ENCODE data around the gene MRPL19. TPM values are rescaled to one million over a fixed set of nuclear protein-coding genes. Genes with fewer than 3 reads are reported as not detected.

Gene MRPL19
- polyA plus RNA-seq, 1 experiment: 13.9 TPM

DNA sequence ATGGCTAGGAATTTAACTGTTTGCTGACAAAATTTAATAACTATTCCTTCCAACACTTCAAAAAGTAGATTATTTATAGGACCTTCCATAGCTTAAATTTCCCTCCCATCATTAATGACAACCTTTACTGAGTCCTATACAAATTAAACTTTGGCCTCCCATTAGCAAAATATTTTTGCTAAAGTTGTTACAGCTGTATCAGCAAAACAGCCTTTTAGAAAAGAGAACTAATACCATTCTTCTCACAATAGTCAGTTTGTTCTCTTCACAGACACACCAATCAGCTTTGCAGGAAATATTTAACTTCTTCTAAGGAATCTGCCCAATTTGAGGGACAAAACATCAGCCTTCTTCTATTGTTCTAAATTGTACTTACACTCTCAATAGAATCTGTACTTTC is 76.1 kb downstream of the MRPL19 start:
- no peaks in the 10 kb centered on the region for H3K36me3 ChIP-seq (ENCODE audit: control insufficient read depth, insufficient read depth, low read length)
- ChIA-PET CTCF (interaction anchor here (1.3 kb wide), 1 partner anchor 8 kb away, joined by 3 read pairs; no protein-coding TSS in a partner anchor), POLR2A (no interaction called here)

DNA sequence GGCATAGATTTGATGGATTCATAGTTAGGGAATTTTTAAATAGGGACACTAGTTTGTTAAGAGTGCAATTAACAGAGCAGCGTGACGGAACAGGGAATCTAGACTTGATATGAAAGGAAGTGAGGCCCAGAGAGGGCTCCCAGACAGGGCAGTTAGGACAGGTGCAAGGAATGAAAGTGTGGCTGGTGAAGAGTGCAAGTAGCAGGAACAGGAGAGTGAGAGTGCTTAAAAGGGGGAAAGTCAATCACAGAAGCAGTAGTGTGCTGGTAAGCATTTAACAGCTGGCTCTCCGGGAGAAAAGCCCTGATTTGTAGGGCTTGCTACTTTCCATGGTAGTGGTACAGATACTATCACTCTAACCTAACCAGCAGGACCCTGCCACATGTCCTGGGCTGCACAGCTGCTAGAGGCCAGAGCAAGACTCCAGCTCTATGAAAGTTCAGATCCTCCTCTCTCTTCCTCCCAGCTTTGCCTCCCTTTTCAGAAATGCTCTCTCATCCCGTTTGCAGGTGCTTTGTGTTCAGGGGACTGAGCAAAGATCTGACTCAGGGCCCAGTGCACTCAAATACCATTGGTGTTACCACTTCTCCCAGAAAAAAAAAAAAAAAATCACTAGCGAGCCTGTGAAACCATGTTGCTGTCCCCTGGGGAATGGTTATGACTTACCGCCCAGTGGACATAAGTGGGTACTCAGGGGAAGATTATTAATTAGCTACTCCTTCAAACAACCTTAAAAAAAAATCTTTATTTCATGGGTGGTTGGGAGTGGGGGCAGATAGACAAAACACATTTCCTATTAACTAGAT is 82.2 kb downstream of the MRPL19 start:
- ChIA-PET CTCF (no interaction called here), POLR2A (no interaction called here)
- H3K36me3 ChIP-seq (ENCODE audit: control insufficient read depth, insufficient read depth, low read length): no peaks in the 10 kb centered on the region
- no peak overlapping the region for H3K4me3 ChIP-seq (ENCODE audit: low read depth, low read length)
- peaks cover 4% of the 10 kb centered on the region; the same call in 1 of the 2 replicates for H3K27me3 ChIP-seq (ENCODE audit: control insufficient read depth, insufficient read depth, low read length)
- no peak for DNase-seq (ENCODE audit: low read depth)
- TF ChIP-seq, protein P1, sequence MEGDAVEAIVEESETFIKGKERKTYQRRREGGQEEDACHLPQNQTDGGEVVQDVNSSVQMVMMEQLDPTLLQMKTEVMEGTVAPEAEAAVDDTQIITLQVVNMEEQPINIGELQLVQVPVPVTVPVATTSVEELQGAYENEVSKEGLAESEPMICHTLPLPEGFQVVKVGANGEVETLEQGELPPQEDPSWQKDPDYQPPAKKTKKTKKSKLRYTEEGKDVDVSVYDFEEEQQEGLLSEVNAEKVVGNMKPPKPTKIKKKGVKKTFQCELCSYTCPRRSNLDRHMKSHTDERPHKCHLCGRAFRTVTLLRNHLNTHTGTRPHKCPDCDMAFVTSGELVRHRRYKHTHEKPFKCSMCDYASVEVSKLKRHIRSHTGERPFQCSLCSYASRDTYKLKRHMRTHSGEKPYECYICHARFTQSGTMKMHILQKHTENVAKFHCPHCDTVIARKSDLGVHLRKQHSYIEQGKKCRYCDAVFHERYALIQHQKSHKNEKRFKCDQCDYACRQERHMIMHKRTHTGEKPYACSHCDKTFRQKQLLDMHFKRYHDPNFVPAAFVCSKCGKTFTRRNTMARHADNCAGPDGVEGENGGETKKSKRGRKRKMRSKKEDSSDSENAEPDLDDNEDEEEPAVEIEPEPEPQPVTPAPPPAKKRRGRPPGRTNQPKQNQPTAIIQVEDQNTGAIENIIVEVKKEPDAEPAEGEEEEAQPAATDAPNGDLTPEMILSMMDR (IDR thresholded peaks at IDR 0.05; ENCODE audit: insufficient read depth, low read depth, low read length): no peak

More for the DNA sequence above, 76.1 kb downstream of the MRPL19 start:
- peaks cover 6% of the 10 kb centered on the region for H3K27me3 ChIP-seq (ENCODE audit: control insufficient read depth, insufficient read depth, low read length)
- DNase-seq (ENCODE audit: low read depth): no peak
- H3K4me3 ChIP-seq (ENCODE audit: low read depth, low read length): no peak overlapping the region
- TF ChIP-seq, protein P1 (IDR thresholded peaks at IDR 0.05; ENCODE audit: insufficient read depth, low read depth, low read length): no peak

DNA sequence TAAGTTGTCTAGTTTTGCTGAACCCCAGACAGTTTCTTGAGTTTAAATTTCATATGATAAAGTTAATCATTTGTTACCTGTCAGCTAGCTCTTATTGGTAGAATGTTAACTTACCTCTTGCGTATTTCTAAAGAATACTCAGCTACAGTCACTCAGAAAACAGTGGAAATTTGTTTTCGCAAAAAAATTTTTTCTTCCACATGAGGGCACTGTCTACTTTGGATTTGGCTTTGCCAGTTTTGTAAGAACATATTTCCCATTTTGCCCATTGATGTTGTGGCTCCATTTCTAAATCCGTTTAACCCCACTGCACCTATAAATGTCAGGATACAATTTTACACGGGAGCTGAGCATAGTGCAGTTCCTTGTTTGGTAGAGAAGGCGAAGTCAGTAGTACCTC is 83.3 kb downstream of the MRPL19 start:
- Histone ChIP-seq H3K27me3 (ENCODE audit: control insufficient read depth, insufficient read depth, low read length) (peaks cover 4% of the 10 kb centered on the region; the same call in 1 of the 2 replicates), H3K36me3 (ENCODE audit: control insufficient read depth, insufficient read depth, low read length) (no peaks in the 10 kb centered on the region), H3K4me3 (ENCODE audit: low read depth, low read length) (no peak overlapping the region)
- no peak for DNase-seq (ENCODE audit: low read depth)
- TF ChIP-seq, protein P1 (IDR thresholded peaks at IDR 0.05; ENCODE audit: insufficient read depth, low read depth, low read length): peak; percentile 23
- ChIA-PET POLR2A (no interaction called here), CTCF (interaction anchor here (1.0 kb wide), 1 partner anchor 8 kb away, joined by 3 read pairs; no protein-coding TSS in a partner anchor)

DNA sequence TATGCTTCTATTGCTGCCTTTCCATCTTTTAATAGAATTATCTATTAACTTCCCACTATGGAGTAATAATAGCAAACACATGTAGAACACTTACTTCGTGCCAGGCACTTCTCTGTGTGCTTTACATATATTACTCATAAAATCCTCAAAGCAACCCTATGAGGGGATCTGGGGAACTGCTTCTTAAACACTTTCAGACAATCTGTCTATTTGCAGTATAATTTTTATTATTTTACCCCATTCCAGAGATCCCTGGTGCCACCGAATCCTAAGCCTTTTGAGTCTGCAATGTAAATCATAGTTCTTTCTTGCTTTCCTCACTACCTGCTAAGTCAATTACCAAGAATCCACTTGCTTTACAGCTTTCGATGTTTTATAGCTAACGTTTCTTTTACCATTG is 89.7 kb downstream of the MRPL19 start:
- no peak for DNase-seq (ENCODE audit: low read depth)
- POLR2A ChIA-PET: no interaction called here
- H3K36me3 ChIP-seq (ENCODE audit: control insufficient read depth, insufficient read depth, low read length): no peaks in the 10 kb centered on the region
- CTCF ChIA-PET: no interaction called here
- H3K4me3 ChIP-seq (ENCODE audit: low read depth, low read length): no peak overlapping the region
- TF ChIP-seq, protein P1 (IDR thresholded peaks at IDR 0.05; ENCODE audit: insufficient read depth, low read depth, low read length): no peak
- H3K27me3 ChIP-seq (ENCODE audit: control insufficient read depth, insufficient read depth, low read length): no peaks in the 10 kb centered on the region

DNA sequence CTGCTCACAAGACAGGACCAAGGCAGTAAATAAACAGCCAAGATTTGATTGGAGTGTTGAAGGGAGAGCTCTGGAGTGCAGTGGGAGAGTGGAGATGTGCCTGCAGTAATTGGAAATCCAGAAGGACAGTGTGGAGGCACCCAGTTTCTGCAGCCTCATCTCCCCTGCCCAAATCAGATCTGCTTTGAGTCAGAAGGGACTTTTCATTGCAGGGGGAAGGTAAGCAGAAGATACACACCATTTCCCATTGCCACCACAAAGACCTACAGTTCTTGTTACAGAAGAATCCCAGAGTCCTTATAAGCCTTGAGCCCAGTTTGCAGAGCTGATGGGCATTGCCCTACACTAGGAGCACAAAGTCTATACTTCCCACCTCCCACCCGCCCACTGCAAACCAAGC is 91.4 kb downstream of the MRPL19 start:
- Histone ChIP-seq H3K4me3 (ENCODE audit: low read depth, low read length) (no peak overlapping the region), H3K36me3 (ENCODE audit: control insufficient read depth, insufficient read depth, low read length) (no peaks in the 10 kb centered on the region), H3K27me3 (ENCODE audit: control insufficient read depth, insufficient read depth, low read length) (no peaks in the 10 kb centered on the region)
- CTCF ChIA-PET: no interaction called here
- TF ChIP-seq, protein P1 (IDR thresholded peaks at IDR 0.05; ENCODE audit: insufficient read depth, low read depth, low read length): no peak
- no peak for DNase-seq (ENCODE audit: low read depth)
- POLR2A ChIA-PET: no interaction called here

Small RNA genes within 50 kb of the gene (small RNA-seq; reads per million reads assigned to genes)
- not detected for gene RF00012 (ENCODE audit: insufficient read length, low read depth, low replicate concordance)

Other genes starting within 250 kb of the MRPL19 start
- 30.2 and 41.0 TPM in 2 replicates for gene EVA1A, start 85.8 kb upstream of the MRPL19 start, polyA plus RNA-seq (2011; rRNA removed)
- gene GCFC2, start 64.1 kb downstream of the MRPL19 start, polyA plus RNA-seq (2011; rRNA removed): 6.9 and 11.7 TPM in 2 replicates